PFSK-1 (cell line): Measurements from ENCODE around the gene CDC123.

Experiments used
- FOXP2 ChIP-seq: optimal IDR thresholded peaks from 2 replicates; pipeline ENCODE3; 2011; ENCODE audit warnings: borderline replicate concordance, control low read depth, inconsistent platforms; ENCODE audit not compliant: insufficient read depth; ENCODE audit errors: extremely low read length, extremely low read depth
- POLR2AphosphoS5 ChIP-seq: IDR thresholded peaks from 2 replicates; pipeline ENCODE4 v1.6.1; 2012; ENCODE audit warnings: low read depth, mild to moderate bottlenecking, control low read depth, low read length, moderate library complexity
- SIN3A ChIP-seq: IDR thresholded peaks from 2 replicates; pipeline ENCODE4 v1.6.1; 2012; ENCODE audit warnings: mild to moderate bottlenecking, low read length, moderate library complexity, borderline replicate concordance; ENCODE audit not compliant: insufficient read depth
- TAF1 ChIP-seq: IDR thresholded peaks from 2 replicates; pipeline ENCODE4 v1.6.1; 2012; ENCODE audit warnings: low read length, control low read depth, borderline replicate concordance; ENCODE audit not compliant: insufficient read depth
- TF ChIP-seq, protein P1 (sequence below), 2 experiments: IDR thresholded peaks; 2 replicates each; pipeline versions ENCODE4 v1.6.1 to v1.8.0; 2011 to 2012; ENCODE audit warnings: low read depth in 2 of 2, low read length in 2 of 2, control low read depth in 1 of 2, inconsistent platforms in 1 of 2, mild to moderate bottlenecking in 1 of 2, moderate library complexity in 1 of 2; ENCODE audit not compliant: insufficient read depth in 1 of 2

Gene CDC123

DNA sequence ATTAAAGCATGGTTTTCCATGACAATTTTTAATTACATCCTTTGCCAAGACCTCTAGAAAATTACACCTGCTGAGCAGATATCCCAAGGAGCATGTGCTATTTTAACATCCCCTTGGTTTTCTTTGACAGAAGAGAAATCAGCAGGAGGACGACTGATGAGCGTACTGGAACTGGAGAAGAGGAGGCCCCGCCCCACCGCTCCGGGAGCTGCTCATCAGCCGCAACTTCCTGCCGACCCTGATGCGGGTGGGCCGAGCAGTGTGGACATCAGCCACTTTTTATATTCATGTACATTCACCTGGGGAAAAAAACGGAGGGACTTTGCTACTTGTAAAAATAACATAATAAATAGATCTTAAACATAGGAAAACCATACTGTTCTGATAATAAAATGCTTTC lies 54.2 kb downstream of the CDC123 start:
- TF ChIP-seq POLR2AphosphoS5 (no peak), TAF1 (no peak), FOXP2 (no peak), SIN3A (no peak)
- TF ChIP-seq, protein P1, sequence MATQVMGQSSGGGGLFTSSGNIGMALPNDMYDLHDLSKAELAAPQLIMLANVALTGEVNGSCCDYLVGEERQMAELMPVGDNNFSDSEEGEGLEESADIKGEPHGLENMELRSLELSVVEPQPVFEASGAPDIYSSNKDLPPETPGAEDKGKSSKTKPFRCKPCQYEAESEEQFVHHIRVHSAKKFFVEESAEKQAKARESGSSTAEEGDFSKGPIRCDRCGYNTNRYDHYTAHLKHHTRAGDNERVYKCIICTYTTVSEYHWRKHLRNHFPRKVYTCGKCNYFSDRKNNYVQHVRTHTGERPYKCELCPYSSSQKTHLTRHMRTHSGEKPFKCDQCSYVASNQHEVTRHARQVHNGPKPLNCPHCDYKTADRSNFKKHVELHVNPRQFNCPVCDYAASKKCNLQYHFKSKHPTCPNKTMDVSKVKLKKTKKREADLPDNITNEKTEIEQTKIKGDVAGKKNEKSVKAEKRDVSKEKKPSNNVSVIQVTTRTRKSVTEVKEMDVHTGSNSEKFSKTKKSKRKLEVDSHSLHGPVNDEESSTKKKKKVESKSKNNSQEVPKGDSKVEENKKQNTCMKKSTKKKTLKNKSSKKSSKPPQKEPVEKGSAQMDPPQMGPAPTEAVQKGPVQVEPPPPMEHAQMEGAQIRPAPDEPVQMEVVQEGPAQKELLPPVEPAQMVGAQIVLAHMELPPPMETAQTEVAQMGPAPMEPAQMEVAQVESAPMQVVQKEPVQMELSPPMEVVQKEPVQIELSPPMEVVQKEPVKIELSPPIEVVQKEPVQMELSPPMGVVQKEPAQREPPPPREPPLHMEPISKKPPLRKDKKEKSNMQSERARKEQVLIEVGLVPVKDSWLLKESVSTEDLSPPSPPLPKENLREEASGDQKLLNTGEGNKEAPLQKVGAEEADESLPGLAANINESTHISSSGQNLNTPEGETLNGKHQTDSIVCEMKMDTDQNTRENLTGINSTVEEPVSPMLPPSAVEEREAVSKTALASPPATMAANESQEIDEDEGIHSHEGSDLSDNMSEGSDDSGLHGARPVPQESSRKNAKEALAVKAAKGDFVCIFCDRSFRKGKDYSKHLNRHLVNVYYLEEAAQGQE (IDR thresholded peaks at IDR 0.05; ENCODE audit: insufficient read depth in 1 of 2, low read depth in 2 of 2, low read length in 2 of 2) = no peak

DNA sequence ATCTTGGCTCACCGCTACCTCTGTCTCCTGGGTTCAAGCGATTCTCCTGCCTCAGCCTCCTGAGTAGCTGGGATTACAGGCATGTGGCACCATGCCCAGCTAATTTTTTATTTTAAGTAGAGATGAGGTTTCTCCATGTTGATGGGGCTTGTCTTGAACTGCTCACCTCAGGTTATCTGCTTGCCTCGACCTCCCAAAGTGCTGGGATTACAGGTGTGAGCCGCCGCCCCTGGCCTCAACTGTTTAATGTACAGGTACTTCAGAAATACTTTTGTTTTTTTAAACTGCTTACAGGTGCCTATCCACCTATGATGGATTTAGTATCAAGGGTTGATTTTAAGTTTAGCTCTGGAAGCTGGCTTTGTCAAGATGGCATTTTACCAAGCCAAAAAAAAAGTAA lies 55.6 kb downstream of the CDC123 start:
- TF ChIP-seq FOXP2 (no peak), POLR2AphosphoS5 (no peak), TAF1 (no peak), SIN3A (no peak)
- TF ChIP-seq, protein P1 (IDR thresholded peaks at IDR 0.05; ENCODE audit: insufficient read depth in 1 of 2, low read depth in 2 of 2, low read length in 2 of 2) = no peak

DNA sequence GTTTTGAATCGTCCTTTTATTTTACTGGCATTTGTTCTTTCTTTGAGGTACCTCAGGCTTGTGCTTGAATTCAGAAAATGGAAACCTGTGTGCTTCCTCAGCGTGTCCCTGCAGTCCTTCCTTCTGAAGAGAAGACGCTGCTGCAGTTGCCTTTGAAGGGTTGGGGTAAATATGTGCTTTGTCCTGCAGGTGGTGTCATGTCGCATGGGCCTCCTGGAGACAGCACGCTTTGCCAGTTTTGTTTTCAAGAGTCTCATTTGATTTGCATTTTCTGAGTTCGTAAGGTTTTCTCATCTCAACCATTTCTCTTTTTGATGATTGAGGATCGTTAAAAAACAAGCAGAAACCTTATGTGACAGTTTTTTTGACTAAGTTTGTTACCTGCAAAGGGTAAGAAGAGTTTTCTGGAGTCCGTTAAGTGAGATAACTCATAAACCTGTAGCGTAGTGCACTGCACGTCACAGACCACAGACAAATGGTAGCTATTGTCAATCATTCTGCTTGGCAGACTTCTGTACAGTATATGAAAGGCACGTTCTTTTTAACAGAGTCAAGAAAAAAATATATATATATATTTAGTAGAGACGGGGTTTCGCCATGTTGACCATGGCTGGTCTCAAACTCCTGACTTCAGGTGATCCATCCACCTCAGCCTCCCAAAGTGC lies 57.0 kb downstream of the CDC123 start:
- TF ChIP-seq FOXP2 = no peak
- TF ChIP-seq SIN3A = no peak
- TF ChIP-seq TAF1 = no peak
- TF ChIP-seq, protein P1 (IDR thresholded peaks at IDR 0.05; ENCODE audit: insufficient read depth in 1 of 2, low read depth in 2 of 2, low read length in 2 of 2) = no peak
- TF ChIP-seq POLR2AphosphoS5 = no peak

DNA sequence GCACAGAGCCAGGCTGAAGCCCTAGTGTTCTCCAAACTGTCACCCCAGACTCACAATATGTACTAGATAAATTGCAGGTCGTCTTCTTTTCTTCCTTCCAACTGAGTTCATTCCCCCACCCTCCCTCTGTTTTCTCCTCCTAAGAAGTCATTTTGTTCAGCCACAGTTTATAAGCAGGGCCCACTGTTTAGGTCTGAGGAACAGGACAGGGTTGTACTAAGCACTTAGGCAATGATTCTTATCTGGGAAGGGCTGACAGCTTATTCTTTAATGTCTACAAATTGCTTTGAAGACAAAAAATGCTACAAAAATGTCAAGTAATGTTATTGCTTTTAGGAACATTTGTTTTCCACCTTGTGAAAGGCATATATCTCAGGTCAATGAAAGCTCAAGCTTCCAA lies 59.1 kb downstream of the CDC123 start:
- no peak for TF ChIP-seq TAF1
- no peak for TF ChIP-seq POLR2AphosphoS5
- no peak for TF ChIP-seq SIN3A
- TF ChIP-seq FOXP2 = no peak
- TF ChIP-seq, protein P1 (IDR thresholded peaks at IDR 0.05; ENCODE audit: insufficient read depth in 1 of 2, low read depth in 2 of 2, low read length in 2 of 2) = no peak

DNA sequence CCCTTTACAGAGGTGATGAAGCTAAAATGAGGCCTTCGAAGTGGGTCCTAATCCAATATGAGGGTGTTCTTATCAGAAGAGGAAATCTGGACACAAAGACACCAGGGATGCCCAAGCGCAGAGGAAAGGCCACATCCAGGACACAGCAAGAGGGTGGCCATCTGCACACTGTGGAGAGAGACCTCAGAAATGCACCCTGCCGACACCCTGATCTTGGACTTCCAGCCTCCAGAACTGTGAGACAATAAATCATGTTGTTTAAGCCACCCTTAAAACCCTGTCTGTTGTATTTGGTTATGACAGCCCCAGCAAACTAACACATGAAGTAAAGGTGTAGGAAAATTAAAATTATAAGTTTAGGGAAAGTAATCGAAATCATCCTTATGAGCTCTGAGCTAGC lies 64.0 kb downstream of the CDC123 start:
- TF ChIP-seq POLR2AphosphoS5 = no peak
- no peak for TF ChIP-seq FOXP2
- TF ChIP-seq, protein P1 (IDR thresholded peaks at IDR 0.05; ENCODE audit: insufficient read depth in 1 of 2, low read depth in 2 of 2, low read length in 2 of 2) = no peak
- no peak for TF ChIP-seq TAF1
- TF ChIP-seq SIN3A = no peak
